BE2C (cell line): ENCODE measurements around the gene WDPCP.

Experiments
- DNase-seq: peaks from one replicate; pipeline ENCODE4 v3.0.0-alpha.2; 2020
- H3K27me3 ChIP-seq: fragments of 250-450 bp; sonication (Bioruptor Pico); 2 replicates; pipeline ENCODE4 v1.5.1; 2020; ENCODE audit warnings: mild to moderate bottlenecking
- H3K36me3 ChIP-seq: fragments of 250-450 bp; sonication (Bioruptor Pico); 2 replicates; pipeline ENCODE4 v1.5.1; 2020; ENCODE audit warnings: mild to moderate bottlenecking
- H3K4me1 ChIP-seq: fragments of 250-450 bp; sonication (Bioruptor Pico); 2 replicates; pipeline ENCODE4 v1.5.1; 2020
- H3K4me3 ChIP-seq: 2 replicates; pipeline ENCODE4 v1.5.1; 2011; ENCODE audit warnings: low read depth, low read length
- H3K9me3 ChIP-seq: fragments of 250-450 bp; sonication (Bioruptor Pico); 2 replicates; pipeline ENCODE4 v1.5.1; 2020
- CTCF ChIP-seq: IDR thresholded peaks from 2 replicates; pipeline ENCODE4 v1.5.1; 2012; ENCODE audit warnings: mild to moderate bottlenecking, low read depth, low read length

Gene WDPCP

GRCh38 chr2:63514237-63514716 is 74.0 kb downstream of the WDPCP start:
- DNase-seq = no peak
- H3K27me3 ChIP-seq = no peaks in the 10 kb centered on the region
- H3K4me1 ChIP-seq = no peaks in the 10 kb centered on the region
- TF ChIP-seq CTCF = no peak
- no peaks in the 10 kb centered on the region for H3K9me3 ChIP-seq
- H3K4me3 ChIP-seq = no peak overlapping the region
- H3K36me3 ChIP-seq = no peaks in the 10 kb centered on the region

GRCh38 chr2:63506320-63506719 is 82.0 kb downstream of the WDPCP start:
- no peaks in the 10 kb centered on the region for H3K9me3 ChIP-seq
- no peak overlapping the region for H3K4me3 ChIP-seq
- H3K4me1 ChIP-seq = no peaks in the 10 kb centered on the region
- DNase-seq = no peak
- H3K27me3 ChIP-seq = no peaks in the 10 kb centered on the region
- no peaks in the 10 kb centered on the region for H3K36me3 ChIP-seq
- no peak for TF ChIP-seq CTCF

- H3K27me3 ChIP-seq = no peaks in the 10 kb centered on the region
- no peaks in the 10 kb centered on the region for H3K4me1 ChIP-seq
- no peaks in the 10 kb centered on the region for H3K9me3 ChIP-seq
- DNase-seq = no peak
- no peak for TF ChIP-seq CTCF
- H3K4me3 ChIP-seq = no peak overlapping the region
- no peaks in the 10 kb centered on the region for H3K36me3 ChIP-seq
Measured at GRCh38 chr2:63503818-63504217, 84.5 kb downstream of the WDPCP start.

- H3K9me3 ChIP-seq = no peaks in the 10 kb centered on the region
Measured at GRCh38 chr2:63500398-63500797, 87.9 kb downstream of the WDPCP start.

GRCh38 chr2:63497576-63497975 is 90.7 kb downstream of the WDPCP start:
- Histone ChIP-seq H3K36me3 (no peaks in the 10 kb centered on the region), H3K4me1 (no peaks in the 10 kb centered on the region), H3K27me3 (no peaks in the 10 kb centered on the region), H3K4me3 (no peak overlapping the region), H3K9me3 (no peaks in the 10 kb centered on the region)
- no peak for TF ChIP-seq CTCF
- no peak for DNase-seq

More at GRCh38 chr2:63500398-63500797, 87.9 kb downstream of the WDPCP start:
- no peak overlapping the region for H3K4me3 ChIP-seq
- no peak for TF ChIP-seq CTCF
- H3K36me3 ChIP-seq = no peaks in the 10 kb centered on the region
- H3K27me3 ChIP-seq = no peaks in the 10 kb centered on the region
- H3K4me1 ChIP-seq = no peaks in the 10 kb centered on the region
- no peak for DNase-seq

GRCh38 chr2:63494968-63495367 is 93.3 kb downstream of the WDPCP start:
- no peaks in the 10 kb centered on the region for H3K4me1 ChIP-seq

More at GRCh38 chr2:63494968-63495367, 93.3 kb downstream of the WDPCP start:
- Histone ChIP-seq H3K36me3 (no peaks in the 10 kb centered on the region), H3K9me3 (no peaks in the 10 kb centered on the region), H3K27me3 (no peaks in the 10 kb centered on the region), H3K4me3 (no peak overlapping the region)
- TF ChIP-seq CTCF = no peak
- no peak for DNase-seq
